GM18511 (cell line): ENCODE results near the gene SBNO1.
"Not testable (repeated sequence)": the region's sequence is repeated elsewhere in the genome, so short reads cannot be mapped to it uniquely, and the experiment has no call there.

Experiments used
- ATAC-seq: cut with Tn5 transposase; IDR thresholded peaks from one replicate; pipeline ENCODE4 v1.9.1; 2021; ENCODE audit warnings: mild to moderate bottlenecking, moderate library complexity; ENCODE audit not compliant: unreplicated experiment

The SBNO1 gene

DNA sequence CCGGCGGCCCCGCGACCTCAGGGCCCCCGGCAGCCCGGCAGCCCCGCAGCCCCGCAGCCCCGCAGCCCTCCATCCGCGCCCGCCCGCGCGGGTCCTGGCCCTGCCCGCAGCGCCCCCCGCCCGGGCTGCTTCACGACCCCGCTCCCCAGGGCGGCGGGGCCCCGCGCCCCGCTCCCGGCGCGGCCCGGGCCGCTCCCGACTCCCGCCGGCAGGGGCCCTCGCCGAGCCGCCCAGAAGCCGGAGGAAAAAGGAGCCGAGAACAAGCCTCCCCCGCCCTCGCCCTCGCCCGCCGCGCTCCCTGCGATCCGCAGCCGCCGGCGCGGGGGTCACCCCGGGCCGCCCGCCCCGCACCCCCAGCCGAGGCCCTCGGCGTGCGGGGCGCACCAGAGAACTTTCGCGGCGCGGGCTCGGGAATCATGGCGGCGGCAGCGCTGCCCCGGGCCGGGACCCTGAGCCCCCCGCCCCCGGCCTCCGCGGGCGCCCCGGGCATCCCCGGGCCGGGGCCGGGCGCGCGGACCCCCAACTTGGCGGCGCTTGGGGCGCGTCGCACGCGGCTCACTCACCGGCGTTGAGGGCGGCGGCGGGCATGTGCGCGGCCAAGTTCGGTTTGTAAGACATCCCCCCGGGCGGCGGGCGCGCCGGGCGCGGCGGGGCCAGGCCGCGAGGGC is 93.5 kb downstream of the SBNO1 start:
- ATAC-seq, result peak; percentile 76

GRCh38 chr12:123270214-123271000 is 94.2 kb downstream of the SBNO1 start:
- peak; percentile 22 for ATAC-seq

DNA sequence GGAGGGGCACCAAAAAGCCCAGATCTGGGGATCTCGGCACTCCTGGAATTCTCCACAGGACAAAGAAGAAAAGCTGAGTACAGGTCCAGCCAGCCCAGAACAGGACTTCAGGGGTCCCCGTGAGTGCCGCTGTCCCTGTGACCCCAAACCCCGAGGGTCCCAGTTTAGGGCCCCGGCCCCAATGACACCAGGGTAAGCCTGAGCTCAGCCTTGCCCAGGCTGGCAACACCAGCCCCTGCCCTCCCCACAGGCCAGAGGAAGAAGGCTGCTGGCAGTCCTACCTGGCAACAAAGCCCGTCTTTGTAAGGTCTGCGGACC is 94.8 kb downstream of the SBNO1 start:
- no peak for ATAC-seq

GRCh38 chr12:123269395-123269892 is 95.2 kb downstream of the SBNO1 start:
- no peak for ATAC-seq

DNA sequence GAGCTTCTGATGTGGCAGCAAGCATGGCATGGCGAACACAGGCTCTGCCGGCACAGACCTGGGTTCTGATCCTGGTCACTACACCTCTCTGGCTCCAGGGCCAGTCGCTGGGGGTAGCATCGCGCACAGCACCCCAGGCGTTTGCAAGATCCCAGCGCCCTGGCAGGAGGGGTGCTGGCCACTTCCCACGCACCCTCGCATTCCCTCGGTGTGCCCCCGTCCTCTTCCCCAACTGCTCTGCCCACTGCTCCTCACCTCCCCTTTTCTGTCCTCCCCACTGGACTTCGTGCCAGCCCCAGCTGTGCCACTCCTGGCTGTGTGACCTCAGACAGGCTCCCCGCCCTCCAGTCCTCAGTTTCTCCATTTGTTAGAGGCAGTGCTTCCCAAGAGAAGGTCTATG is 95.8 kb downstream of the SBNO1 start:
- no peak for ATAC-seq

DNA sequence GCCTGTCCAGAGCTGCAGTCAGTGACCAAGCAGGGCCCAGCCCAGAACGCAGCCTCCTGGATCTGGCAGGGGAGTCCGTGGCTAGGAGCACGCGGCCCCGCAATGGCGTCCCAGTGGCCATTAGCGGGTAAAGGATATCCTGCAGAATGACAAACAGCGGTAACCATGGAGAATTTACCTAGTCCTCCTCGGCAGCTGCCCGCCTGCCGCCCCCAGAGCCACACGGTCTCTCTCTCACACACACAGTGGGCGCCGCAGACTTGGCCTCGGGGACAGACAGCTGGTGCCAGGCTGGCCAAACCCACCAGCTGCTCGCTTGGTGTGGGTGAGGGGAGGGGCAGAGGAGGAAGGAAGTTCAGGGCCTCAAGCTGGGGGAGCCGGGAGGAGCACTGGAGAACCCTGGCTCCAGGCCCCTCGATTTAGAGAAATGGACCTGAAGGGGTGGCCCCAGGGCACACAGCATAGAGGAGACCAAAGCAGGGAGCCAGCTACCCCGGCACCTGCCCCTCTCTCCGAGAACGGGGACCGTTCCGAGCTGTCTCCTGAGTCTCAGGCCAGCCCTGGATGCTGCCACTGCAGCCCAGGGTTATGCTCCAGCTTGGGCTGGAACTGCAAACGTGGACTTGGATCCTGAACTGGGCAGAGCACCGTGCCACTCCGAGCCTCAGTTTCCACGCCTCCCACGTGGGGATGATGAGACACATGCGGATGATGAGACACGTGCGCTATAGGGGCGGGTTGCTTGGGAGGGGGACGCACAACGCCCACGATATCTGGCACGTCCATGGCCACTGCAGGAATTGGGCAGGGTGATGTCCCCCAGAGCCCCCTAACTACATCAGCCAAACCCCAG is 96.4 kb downstream of the SBNO1 start:
- no peak for ATAC-seq

- no peak for ATAC-seq
Observed at GRCh38 chr12:123267335-123267920, 97.2 kb downstream of the SBNO1 start.

DNA sequence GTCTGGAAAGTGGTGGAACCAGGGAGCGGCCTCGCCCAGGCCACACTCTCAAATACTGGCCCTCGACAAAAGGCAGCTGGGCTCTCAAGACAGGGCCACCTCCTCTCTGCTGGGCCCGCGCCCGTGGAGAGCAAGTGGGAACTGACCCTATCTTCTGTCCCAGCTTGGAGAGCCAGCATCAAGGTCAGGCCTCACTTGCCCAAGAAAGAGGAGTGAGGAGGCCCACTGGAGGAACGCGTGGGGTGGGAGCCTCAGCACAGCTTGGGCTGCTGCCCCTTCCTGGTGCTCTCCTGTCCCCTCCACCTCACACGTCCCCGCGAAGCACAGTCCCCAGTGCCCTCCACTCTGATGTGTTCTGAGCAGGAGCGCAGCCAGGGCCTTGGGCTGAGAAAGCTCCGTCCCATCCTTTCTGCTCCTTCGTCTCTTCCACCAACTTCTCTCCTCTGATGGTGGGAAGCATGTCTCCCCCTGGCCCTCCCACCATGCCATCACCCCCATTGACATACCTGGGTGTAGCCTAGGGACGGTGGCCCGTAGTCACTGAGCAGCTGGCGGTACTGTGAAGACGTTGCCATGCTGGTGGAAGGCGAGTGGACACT is 97.9 kb downstream of the SBNO1 start:
- no peak for ATAC-seq

DNA sequence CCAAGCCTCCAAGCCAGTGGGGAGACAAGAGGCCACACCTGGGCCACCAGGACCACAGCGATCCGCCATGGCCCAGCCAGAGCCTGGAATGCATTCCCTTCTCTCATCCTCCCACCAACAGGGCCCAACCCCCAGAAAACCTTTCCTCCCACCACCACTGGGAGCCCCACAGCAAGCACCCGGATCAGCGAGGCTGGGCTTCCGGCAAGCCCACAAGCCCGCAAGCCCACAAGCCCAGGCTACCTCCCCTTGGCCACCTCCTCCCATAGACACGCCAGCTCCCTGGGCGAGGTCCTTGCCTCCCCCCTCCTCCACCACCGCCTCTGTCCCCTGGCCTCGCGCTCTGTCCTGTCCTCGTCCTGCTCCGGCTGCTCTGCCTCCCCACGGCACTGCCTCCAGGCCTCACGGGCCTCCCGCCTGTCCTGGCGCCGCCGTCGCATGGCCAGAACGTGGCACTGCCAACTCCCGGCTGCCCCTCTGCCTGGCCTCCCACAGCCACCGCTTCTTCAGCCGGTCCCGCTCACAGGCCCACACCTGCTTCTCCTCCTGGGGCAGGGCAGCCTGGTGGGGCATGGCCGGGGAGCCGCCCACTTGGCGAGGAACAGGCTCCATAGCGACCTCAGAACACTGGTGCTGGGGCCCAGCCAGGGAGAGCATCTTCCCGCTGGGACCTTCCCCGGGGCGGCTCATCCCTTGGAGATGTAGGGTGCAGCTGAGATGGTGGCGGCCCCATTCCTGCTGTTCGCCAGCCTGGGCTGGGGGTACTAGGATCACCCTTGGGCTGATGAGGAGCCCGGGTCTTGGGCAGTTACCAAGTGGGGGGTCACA is 98.6 kb downstream of the SBNO1 start:
- ATAC-seq, result no peak

- no peak for ATAC-seq
Observed at GRCh38 chr12:123264642-123265041, 100.0 kb downstream of the SBNO1 start.

GRCh38 chr12:123263196-123263817 is 101.3 kb downstream of the SBNO1 start:
- no peak for ATAC-seq

DNA sequence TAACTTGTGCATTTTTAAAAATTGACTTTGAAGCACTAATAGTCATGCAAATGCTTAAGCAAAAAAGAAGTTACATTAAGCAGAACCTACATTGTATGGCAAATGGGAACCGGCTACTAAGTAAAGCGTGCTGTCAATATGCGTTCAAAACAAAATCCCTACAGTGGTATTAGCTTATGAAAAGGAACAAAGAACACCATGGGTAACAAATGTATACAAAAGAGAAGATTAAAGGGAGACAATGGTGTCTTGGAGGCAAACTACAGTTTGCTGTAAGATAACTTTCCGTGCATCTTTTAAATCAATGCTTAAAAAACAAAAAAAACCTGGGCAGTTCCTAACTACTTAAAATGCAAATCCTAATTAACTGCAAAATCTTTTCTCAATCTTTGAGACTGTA is 103.5 kb downstream of the SBNO1 start:
- no peak for ATAC-seq

DNA sequence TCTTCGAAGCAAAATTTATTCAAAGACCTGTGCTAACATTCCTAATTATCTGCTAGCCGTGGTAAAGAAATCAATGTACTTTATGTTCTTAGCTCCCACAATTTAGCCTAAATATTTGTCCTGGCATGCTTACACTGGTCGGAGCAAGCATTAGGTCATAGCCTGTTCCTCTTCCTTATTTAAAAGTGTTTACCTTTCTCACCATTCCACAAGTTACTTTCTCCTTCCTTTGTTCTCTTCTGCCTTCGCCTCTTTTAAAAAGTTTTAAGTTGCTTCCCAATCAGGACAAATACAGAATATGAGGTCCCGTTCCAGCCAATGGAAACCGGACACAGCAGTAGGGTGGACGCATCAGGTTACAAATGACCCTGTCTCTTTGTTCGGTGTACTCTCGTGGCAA is 104.6 kb downstream of the SBNO1 start:
- ATAC-seq, result no peak

DNA sequence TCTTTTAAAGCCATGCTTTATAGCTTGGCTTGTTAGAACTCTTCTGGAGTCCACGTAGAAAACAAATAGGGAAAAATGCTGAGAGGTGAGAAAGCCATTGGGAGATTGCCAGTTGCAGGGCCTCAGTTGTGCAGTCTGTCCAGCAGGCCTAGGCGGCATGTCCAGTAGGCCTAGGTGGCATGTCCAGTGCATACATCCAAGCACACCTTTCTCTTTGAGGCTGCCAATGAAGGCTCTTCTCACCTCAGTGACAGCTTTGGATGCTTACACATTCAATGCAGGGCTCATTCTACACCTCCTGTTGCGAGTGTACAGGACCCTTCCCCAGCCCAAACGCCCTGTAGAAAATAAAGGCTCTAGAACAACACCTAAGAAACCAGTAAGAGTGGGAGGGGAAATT is 106.1 kb downstream of the SBNO1 start:
- no peak for ATAC-seq

- no peak for ATAC-seq
Observed at GRCh38 chr12:123254853-123255446, 109.7 kb downstream of the SBNO1 start.

GRCh38 chr12:123253641-123254459 is 110.8 kb downstream of the SBNO1 start:
- no peak for ATAC-seq

DNA sequence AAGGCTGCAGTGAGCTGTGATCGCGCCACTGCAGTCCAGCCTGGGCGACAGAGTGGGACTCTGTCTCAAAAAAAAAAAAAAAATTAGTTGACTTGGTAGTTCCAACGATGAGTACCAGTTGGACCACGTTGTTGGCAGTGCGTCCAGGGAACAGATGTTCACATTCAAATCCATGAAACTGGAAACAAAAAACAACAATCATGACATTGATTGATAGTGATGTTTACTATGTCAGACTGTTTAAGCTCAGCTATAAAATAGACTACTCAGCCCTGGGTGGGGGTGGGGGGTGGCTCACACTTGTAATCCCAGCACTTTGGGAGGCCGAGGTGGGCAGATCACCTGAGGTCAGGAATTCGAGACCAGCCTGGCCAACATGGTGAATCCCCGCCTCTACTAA is 112.3 kb downstream of the SBNO1 start:
- not testable (repeated sequence) for ATAC-seq

DNA sequence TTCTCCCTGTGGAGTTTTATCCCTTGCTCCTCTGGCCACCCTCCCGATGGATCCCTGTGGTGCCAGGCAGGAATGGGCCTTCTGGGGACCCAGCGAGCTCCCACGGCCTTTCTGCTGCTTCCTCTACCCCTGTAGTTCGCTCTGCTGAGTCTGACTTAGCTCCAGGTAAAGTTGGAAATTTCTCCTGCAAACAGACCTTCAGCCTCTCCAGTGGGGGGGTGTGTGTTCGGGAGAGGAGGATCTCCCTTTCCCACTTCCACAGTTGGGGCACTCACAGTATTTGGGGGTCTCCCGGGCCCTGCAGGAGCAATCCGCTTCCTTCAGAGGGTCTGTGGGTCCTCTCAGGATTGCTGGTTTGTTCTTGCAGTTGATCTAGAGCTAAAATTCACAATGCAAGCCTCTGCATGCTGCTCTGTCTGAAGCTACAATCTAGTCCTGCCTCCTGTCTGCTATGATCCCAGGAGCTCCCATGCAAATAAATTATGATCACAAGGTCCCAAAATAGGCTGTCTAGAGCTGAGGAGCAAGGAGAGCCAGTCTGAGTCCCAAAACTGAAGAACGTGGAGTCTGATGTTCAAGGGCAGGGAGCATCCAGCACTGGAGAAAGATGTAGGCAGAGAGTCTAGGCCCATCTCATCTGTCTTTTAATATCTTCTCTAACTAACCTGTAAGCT is 113.1 kb downstream of the SBNO1 start:
- no peak for ATAC-seq
